DOHH2 (cell line): ENCODE results near the gene AEBP2.
"Not testable (repeated sequence)": the region's sequence is repeated elsewhere in the genome, so short reads cannot be mapped to it uniquely, and the experiment has no call there.

Source experiments
- H3F3A ChIP-seq: fragments of 200-600 bp; sonication (generic), shearing (Covaris generic); 2 replicates; pipeline ENCODE4 v1.6.0; 2016; ENCODE audit warnings: antibody characterized with exemption, mild to moderate bottlenecking; ENCODE audit not compliant: control insufficient read depth, insufficient read depth
- H3K27ac ChIP-seq: fragments of 200-600 bp; sonication (generic); 2 replicates; pipeline ENCODE4 v1.5.1; 2014; ENCODE audit warnings: low read depth, mild to moderate bottlenecking, low read length, moderate library complexity
- H3K27me3 ChIP-seq: fragments of 200-600 bp; sonication (generic); 2 replicates; pipeline ENCODE4 v1.6.1; 2014; ENCODE audit warnings: mild to moderate bottlenecking, low read length, mixed read lengths; ENCODE audit not compliant: control insufficient read depth
- H3K36me3 ChIP-seq: fragments of 200-600 bp; sonication (generic); 2 replicates; pipeline ENCODE4 v1.6.1; 2014; ENCODE audit warnings: mild to moderate bottlenecking, low read length, moderate library complexity, mixed read lengths; ENCODE audit not compliant: control insufficient read depth
- H3K4me1 ChIP-seq: fragments of 200-600 bp; sonication (generic); 2 replicates; pipeline ENCODE4 v1.6.1; 2014; ENCODE audit warnings: mild to moderate bottlenecking, low read length, mixed read lengths; ENCODE audit not compliant: control insufficient read depth
- H3K4me2 ChIP-seq: fragments of 200-600 bp; sonication (generic); 2 replicates; pipeline ENCODE4 v1.6.0; 2014; ENCODE audit warnings: mild to moderate bottlenecking, low read length, moderate library complexity
- H3K4me3 ChIP-seq: fragments of 200-600 bp; sonication (generic); 2 replicates; pipeline ENCODE4 v1.5.1; 2014; ENCODE audit warnings: mild to moderate bottlenecking, low read length, mixed read lengths
- H3K79me2 ChIP-seq: fragments of 200-600 bp; sonication (generic); 2 replicates; pipeline ENCODE4 v1.6.1; 2014; ENCODE audit warnings: mild to moderate bottlenecking, low read length, mixed read lengths; ENCODE audit not compliant: control insufficient read depth
- H3K9me2 ChIP-seq: fragments of 200-600 bp; sonication (generic); replicated peaks from 2 replicates; pipeline ENCODE4 v1.6.1; 2014; ENCODE audit warnings: mild to moderate bottlenecking, low read length, mixed read lengths; ENCODE audit not compliant: control insufficient read depth
- H3K9me3 ChIP-seq: fragments of 200-600 bp; sonication (generic); 2 replicates; pipeline ENCODE4 v1.6.1; 2014; ENCODE audit warnings: antibody characterized with exemption, low read length, mixed read lengths; ENCODE audit not compliant: control insufficient read depth, insufficient read depth
- H4K20me1 ChIP-seq: fragments of 200-600 bp; sonication (generic); 2 replicates; pipeline ENCODE4 v1.6.0; 2014; ENCODE audit warnings: low read depth, mild to moderate bottlenecking, antibody characterized with exemption, low read length, moderate library complexity; ENCODE audit not compliant: control insufficient read depth, insufficient read depth
- CTCF ChIP-seq: fragments of 200-600 bp; sonication (generic); IDR thresholded peaks from one replicate; pipeline ENCODE4 v1.5.1; 2014; ENCODE audit warnings: antibody characterized with exemption, mild to moderate bottlenecking, low read depth, low read length; ENCODE audit not compliant: poor library complexity, severe bottlenecking
- EZH2phosphoT487 ChIP-seq: fragments of 200-600 bp; sonication (generic); IDR thresholded peaks from 2 replicates; pipeline ENCODE4 v1.6.1; 2017; ENCODE audit warnings: borderline replicate concordance, mild to moderate bottlenecking, antibody characterized with exemption, low read length, moderate library complexity, mixed read lengths

Gene AEBP2, protein sequence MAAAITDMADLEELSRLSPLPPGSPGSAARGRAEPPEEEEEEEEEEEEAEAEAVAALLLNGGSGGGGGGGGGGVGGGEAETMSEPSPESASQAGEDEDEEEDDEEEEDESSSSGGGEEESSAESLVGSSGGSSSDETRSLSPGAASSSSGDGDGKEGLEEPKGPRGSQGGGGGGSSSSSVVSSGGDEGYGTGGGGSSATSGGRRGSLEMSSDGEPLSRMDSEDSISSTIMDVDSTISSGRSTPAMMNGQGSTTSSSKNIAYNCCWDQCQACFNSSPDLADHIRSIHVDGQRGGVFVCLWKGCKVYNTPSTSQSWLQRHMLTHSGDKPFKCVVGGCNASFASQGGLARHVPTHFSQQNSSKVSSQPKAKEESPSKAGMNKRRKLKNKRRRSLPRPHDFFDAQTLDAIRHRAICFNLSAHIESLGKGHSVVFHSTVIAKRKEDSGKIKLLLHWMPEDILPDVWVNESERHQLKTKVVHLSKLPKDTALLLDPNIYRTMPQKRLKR

GRCh38 chr12:19439059-19440018, at the start of gene AEBP2:
Gene AEBP2 (plus strand): TSS chr12:19439492. CDS start chr12:19439700, 208 bp downstream.
- Histone ChIP-seq H3K79me2 (peaks cover 48% of the 10 kb centered on the region), H3K4me3 (peak within 1 kb of the TSS; percentile 96), H3F3A (peaks cover 9% of the 10 kb centered on the region), H3K9me2 (no peaks in the 10 kb centered on the region), H3K9me3 (no peaks in the 10 kb centered on the region), H4K20me1 (peaks cover 18% of the 10 kb centered on the region), H3K27ac (peak within 1 kb of the TSS; percentile 76), H3K36me3 (peaks cover 40% of the 10 kb centered on the region), H3K4me2 (peak within 1 kb of the TSS; percentile 88), H3K4me1 (peaks cover 31% of the 10 kb centered on the region), H3K27me3 (no peaks in the 10 kb centered on the region)
- TF ChIP-seq EZH2phosphoT487 = no peak
- TF ChIP-seq CTCF = no peak

DNA sequence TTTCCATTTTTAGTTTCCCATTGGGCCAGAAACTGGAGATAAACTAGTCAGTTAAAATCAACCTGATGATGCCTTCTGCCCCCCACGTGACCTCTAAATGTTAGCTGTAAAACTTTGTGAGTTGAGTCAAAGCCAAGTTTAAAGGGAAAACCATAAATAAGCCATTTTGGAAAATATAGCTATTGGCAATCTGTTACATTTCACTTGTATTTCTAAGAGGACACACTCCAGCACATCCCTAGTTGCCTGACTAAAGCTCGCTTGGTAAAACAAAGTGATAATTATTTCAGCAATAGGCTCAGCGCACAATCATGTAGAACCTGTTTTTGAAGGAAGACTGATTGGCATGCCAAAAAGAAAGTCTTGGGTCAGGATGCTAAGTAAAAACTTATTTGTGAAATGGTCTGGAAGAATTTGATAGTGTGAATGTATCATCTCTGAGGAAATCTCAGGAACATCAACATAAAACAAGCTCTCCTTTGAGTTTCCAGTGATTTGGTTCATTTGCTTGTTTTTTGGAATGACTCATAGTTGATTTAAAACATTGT, 49.2 kb upstream of the AEBP2 start:
- Histone ChIP-seq H3K36me3 (no peaks in the 10 kb centered on the region), H3K79me2 (no peaks in the 10 kb centered on the region), H3K4me1 (no peaks in the 10 kb centered on the region), H3K4me2 (no peak overlapping the region), H3K9me2 (no peaks in the 10 kb centered on the region), H3K4me3 (no peak overlapping the region), H4K20me1 (no peaks in the 10 kb centered on the region), H3K27ac (no peak overlapping the region), H3F3A (no peaks in the 10 kb centered on the region), H3K27me3 (no peaks in the 10 kb centered on the region), H3K9me3 (no peaks in the 10 kb centered on the region)
- TF ChIP-seq CTCF (no peak), EZH2phosphoT487 (no peak)

DNA sequence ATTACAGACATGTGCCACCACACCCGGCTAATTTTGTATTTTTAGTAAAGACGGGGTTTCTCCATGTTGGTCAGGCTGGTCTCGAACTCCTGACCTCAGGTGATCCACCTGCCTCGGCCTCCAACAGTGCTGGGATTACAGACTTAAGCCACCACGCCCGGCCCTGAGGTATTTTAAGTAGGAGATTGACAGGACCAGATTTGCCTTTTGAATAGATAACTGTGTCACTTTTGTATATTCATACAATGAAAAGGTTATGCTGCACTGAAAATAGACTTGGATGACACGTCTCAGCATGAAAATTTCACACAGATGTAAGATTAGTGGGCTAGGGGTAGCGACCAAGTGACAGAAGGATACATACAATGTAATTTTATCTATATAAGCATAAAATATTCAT, 46.6 kb upstream of the AEBP2 start:
- not testable (repeated sequence) for H3K27ac ChIP-seq, H4K20me1 ChIP-seq, H3K9me2 ChIP-seq, H3F3A ChIP-seq, H3K4me3 ChIP-seq, H3K27me3 ChIP-seq, H3K4me2 ChIP-seq, H3K79me2 ChIP-seq, H3K4me1 ChIP-seq, H3K9me3 ChIP-seq, H3K36me3 ChIP-seq
